CD4-positive, alpha-beta T cell treated with Interferon alpha-2 for 1 hour (primary cell): ENCODE data around the gene WSB1.
A peak's percentile ranks its signal among the peaks of the same experiment; 100 is the strongest.

ENCODE experiments used
- DNase-seq, 2 donors: peaks; one replicate each; pipeline ENCODE4 v3.0.0-alpha.2; 2020 to 2022

WSB1 gene

GRCh38 chr17:27339836-27340550, 46.1 kb downstream of the WSB1 start:
- no peak for DNase-seq

DNA sequence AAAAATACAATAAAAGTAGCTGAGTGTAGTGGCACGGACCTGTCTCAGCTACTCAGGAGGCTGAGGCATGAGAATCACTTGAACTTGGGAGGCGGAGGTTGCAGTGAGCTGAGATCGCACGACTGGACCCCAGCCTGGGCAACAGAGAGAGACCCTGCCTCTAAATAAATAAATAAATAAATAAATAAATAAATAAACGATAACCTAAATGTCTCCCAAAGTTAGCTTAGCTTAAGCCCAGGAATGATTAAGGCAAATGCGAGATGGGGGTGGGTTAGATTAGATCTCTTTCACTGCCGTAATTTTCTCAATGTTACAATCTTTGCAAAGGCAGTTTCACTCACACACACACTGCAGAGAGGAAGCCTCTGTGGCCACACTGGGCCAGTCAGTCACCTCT, 46.7 kb downstream of the WSB1 start:
- DNase-seq = no peak

GRCh38 chr17:27341041-27341471, 47.1 kb downstream of the WSB1 start:
- DNase-seq = no peak

DNA sequence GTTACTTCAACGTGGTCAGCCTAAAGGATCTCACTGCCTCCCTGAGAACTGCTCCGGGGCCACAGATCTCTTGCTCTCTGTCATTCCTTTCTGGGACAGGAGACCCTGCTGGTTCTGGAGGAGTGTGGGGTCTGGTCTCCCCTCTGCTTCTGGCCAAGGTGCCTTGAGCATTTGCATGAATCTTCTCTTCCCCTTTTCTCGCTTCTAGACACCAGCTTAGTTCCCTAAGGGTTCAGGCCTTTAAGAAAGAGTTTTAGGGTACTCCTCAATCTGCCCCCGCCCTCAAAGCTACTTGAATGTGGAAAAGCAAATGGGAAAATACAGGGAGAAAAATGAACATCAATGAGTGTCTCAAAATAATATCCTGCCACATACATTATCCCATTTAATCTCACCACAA, 48.1 kb downstream of the WSB1 start:
- no peak for DNase-seq

DNA sequence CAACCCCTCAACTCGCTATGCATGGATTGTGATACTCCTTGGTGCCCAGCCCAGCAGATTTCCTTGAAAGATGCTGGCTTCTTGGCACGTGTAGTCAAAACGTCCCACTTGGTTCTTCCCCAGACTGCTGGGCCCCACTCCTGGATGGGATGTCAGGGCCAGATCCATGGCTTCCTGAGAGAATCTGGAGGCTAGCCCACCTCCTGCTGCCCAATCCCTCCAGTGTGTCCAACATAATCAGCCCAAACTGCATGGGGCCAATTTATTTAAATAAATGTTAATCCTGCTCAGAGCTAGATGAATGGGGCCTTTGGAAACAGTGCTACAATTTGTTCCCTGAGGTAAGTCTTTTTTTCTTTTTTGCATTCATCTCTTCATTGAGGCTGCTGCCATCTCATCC, 49.4 kb downstream of the WSB1 start:
- DNase-seq = no peak

DNA sequence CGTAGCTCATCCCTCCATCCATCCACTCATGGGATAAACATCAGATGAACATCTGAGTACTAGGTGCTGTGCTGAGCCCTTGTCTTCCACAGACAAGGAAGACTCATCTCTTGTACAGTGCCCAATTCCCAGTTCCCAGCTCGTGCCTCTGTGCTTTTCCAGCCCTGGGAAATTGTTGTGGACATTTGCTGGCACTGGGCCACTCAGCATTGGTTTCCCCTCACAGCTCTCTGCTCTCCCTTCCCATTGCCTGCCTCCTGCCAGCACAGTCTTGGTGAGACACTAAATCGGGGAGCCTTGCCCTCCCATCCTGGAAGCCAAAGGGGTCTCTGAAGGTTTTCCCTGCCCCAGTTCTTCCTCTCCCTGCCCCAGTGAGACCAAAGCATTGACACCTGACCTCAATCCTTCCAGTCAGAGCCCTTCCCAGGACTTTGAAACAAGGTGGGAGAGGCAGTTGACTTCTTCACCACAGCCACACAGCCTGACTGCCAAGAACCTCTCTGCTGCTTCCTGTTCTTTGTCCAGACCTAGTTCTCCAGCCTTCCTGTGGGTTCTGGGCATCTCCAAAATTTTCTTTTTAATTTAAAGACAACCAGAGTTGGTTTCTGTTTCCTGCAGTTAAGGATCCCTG, 50.2 kb downstream of the WSB1 start:
- no peak for DNase-seq

DNA sequence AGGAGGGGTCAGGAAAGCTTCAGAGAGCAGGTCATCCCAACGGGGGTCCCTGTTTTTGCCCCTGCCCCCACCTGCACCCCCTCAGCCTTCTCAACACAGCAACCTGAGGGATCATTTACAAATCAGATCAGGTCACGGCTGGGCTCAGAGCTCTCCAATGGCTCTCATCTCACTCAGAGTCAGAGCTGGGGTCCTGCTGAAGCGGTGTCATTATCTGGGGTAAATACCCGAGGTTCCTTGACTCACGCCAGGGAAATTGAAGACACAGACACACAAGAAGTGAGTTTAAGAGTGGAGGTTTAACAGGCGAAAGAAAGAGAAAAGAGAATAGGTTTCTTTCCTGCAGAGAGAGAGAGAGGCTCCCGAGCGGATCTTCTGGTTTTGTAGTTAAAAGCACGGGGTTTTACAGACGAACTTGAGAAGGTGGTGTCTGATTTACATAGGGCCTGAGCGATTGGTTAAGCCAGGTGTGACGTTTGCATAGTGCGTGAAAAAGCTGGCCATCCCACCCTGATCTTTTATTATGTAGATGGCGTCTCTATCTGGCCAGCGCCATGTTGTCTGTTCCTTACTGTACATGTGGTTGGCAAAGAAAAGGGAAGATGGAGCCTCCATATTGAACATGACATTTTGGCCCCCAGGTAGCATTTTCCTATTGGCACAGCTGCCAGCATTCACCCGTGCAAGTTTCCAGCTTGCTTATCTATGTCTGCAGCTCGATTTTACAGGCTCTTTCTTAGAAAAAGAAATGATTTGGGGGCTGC, 51.4 kb downstream of the WSB1 start:
- DNase-seq = no peak

- no peak for DNase-seq
Observed at GRCh38 chr17:27346228-27346899, 52.5 kb downstream of the WSB1 start.

GRCh38 chr17:27348196-27348595, 54.3 kb downstream of the WSB1 start:
- no peak for DNase-seq

DNA sequence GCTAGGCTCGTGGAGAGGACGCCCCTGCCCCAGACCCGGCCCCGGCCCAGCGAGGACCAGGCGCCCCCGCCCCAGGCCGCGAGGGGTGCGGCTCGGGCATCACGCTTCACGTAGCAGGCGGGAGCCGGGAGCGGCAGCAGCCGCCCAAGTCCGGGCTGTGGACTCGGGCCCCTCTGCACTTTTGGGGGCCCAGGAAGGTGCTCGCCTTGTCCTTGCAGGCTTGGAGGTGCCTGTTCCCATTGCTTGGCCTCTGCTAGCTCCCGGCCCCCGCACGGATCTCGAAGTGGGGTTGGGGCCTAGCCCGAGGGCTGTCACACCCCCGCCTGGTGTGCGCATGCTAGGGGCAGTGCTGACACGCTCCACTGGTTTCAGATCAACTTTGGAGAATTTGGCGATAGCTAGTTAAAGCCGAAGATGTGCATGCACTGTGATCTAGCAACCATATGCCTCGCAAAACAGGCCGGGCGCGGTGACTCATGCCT, 55.7 kb downstream of the WSB1 start:
- DNase-seq = no peak

DNA sequence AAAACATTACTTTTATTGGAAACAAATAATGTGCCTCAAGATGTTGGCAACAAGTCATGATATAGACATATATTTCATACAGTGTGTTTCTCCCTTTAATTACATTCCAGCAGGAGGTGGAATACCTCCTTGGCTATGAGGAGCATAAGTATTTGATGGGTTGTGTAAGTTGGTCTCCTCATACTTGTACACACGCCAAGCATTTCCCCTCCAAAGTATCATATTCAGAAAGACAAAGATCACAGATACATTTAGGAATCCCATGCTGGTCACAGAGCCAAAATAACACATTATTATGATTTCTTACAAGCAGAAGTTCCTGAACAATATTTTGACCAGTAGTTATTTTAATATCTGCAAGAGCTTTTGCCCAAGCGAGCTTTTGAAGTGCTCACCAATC, 57.8 kb downstream of the WSB1 start:
- DNase-seq = no peak

DNA sequence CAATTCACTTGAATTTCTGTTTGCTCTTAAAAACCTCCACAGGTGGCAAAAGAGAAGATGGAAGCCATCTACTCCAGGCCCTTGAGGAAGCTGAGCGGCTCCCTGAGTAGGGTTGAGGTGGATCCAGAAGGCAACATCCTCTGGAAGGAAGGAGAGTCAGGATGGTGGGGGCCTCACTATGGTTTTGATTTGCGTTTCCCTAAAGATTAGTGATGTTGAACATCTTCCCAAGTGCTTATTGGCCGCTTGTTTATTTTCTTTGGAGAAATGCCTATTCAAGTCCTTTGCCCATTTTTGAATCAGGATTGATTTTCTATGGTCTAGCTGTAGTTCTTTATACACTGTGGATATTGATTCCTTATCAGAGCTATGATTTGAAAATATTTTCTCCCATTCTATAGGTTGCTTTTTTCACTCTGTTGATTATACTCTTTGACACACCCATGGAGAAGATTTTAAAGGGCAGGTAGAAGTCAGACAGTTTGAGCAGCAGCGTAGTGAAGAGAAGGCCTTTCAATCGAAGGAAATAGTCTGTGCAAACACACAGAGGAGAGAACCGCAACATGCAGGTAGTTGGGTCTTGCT, 58.6 kb downstream of the WSB1 start:
- DNase-seq = no peak

- no peak for DNase-seq
Observed at GRCh38 chr17:27353033-27353460, 59.1 kb downstream of the WSB1 start.

GRCh38 chr17:27353461-27354050, 59.6 kb downstream of the WSB1 start:
- DNase-seq = peak; percentile 90 to 92

DNA sequence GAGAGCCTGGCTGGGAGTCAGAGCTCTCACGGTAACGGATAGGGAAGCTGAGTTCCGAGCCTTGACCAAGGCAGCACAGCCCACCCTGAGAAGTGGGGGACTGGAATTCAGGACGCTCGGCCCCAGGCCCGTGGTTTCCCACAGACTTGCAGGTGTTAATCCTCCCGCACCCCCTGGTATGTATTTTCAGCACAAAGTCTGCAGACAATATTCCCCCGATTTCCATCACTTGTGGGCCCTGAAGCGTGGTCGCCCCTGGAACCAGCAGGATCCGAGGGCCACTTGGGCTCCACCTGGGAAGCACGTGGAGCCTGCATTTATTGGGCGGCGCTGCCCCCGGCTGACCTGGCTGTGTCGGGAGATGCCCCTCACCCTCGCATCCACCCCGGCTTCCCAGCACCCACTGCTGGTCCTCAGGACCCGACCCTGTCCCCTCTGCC, 60.2 kb downstream of the WSB1 start:
- DNase-seq = no peak

DNA sequence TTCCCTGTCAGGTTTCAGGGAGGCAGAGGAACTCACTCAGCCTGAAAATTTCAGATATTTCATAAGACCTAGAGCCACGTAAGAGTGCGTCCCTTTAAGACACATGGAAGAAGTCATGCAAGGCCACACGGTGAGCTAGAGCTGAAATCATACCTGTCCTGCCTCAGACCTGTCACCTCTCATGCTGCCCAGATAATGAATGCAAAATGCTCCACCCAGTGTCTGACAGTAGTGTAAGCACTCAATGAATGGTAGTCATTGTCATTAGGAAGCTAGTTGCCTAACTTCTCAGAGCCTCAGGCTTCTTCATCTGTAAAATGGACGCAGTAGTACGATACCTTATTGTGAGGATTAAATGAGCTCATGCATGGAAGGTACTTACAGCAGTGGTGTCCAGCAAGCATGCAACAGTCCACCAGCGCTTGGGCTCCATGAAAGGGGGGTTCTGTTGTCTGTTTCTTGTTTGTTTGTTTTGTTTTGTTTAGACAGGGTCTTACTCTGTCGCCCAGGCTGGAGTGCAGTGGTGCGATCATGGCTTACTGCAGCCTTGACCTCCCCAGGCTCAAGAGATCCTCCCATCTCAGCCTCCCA, 60.7 kb downstream of the WSB1 start:
- DNase-seq = no peak

DNA sequence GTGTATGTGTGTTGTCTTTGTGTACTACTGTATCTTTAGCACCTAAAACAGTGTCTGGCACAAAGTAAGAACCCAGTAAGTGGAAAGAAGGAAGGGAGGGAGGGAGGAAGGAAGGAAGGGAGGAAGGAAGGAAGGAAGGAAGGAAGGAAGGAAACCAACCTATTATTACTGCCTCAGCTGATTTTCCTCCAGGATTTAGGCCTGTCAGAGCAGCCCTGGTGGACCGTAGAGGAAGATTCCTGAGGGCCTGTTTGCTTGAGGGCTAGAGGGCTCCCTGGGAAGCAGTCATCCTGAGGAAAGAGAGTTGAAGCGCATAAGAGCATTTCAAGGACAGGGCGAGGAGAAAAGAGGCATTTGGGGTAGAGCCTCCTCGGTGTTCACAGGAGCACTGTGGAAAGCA, 61.5 kb downstream of the WSB1 start:
- DNase-seq = no peak

DNA sequence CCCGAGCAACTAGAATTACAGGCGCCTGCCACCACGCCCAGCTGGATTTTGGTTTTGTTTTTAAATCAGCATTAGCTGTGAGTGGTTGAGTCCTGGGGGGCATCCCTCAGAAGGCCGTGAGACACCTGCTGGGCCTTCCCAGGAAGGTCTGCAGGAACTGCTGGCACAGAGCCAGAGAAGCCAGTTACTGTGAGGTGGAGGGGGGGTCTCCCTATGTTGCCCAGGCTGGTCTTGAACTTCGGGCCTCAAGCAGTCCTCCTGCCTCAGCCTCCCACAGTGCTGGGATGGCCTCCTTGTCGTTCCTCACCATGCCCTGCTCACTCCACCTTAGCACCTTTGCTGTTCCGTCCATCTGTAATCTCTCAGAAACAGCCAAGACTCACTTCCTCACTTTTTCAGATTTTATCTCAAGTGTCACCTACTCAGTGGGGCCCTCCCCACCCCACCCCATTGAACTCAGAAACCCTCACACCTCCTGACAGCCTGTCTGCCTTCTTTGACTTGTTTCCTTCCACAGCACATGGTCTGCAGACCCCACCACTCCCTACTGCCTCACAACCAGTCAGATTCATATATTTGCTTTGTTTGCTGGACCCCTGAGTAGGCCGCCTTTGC, 62.3 kb downstream of the WSB1 start:
- DNase-seq = no peak

- DNase-seq = no peak
Observed at GRCh38 chr17:27357236-27357635, 63.3 kb downstream of the WSB1 start.

- DNase-seq = no peak
Observed at GRCh38 chr17:27360507-27360906, 66.6 kb downstream of the WSB1 start.

DNA sequence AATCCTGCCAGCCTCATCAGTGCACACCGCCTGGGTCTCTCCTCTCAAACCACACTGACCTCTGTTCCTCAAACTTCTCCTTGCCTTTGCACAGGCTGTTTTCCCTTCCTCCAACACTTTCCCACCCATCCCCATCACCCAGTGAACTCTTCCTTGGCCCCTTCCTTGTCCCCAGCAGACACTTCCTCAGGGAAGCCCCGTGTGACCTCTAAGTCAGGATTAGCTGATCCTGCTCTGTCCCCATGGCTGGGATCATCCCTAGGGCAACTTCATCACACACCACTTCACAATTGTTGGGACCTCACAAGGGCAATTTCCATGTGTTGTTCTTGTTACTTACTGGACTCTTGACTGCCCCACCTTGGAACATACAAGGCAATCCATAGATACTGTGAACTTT, 67.8 kb downstream of the WSB1 start:
- no peak for DNase-seq

DNA sequence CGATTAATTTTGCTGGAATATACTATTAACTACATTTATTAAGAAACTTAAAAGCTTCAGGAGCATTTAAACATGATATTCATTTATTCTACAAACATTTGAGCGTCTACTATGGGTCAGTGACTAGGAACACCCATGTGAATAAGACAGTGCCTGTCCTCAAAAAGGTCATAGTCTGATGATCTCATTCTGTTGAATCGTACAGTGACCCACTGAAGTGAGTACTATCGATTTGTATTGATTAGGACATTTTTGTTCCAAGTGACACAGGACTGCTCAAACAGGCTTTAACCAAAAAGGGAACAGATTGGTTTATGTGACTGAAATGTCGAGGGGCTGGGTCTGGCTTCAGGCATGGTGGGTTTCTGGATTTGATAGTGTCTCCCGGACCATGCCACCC, 68.6 kb downstream of the WSB1 start:
- DNase-seq = no peak
